GM18499 (cell line): Measurements from ENCODE around the gene PTPN6.

Source experiments
- ATAC-seq: cut with Tn5 transposase; IDR thresholded peaks from one replicate; pipeline ENCODE4 v1.9.1; 2021; ENCODE audit warnings: moderate number of reproducible peaks; ENCODE audit not compliant: insufficient read depth, unreplicated experiment

PTPN6 gene

DNA sequence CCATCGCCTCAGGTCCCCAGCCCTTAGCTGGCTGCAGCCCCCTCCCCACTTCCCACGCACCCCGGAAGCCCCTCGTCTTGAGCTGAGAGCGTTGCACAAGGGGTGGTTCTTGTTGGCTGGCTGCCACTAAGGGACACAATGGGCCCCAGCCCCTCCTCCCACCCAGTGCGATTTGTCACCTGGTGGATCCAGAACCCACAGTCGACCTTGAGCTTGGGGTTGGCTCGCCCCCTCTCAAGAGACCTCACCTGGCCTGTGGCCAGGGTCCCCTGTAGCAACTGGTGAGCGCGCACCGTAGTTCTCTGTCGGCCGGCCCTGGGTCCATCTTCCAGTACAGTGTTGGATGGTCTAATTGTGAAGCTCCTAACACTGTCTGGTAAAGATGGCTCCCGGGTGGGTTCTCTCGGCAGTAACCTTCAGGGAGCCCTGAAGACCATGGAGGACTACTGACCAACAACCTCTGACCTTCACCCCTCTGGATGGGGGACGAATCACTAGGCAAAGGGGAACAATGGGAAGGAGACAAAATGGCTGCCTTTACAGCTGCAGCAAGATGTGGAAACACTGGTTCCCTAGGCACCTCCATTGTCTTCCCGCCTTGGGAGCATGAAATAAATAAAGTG lies 12.7 kb downstream of the PTPN6 start:
- ATAC-seq: no peak

DNA sequence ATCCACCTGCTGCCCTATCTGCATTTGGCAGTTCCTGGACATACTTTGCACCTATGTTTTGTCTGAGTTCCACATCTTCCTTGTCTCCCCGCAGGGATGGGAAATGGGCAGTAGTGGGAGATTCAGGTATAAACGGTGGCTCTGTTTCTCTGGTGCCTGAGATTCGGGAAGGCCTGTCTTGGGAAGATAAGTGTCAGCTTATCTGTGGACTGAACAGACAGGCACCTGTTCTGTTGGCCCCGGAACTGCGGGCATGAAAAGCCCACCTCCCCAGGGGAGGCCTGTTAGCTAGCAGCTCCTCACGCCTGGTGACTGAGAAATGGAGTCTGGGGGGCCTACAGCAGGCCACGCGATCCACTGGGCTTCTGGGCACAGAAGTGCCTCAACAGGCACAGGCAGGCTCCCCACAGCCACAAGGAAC lies 13.5 kb downstream of the PTPN6 start:
- ATAC-seq: no peak

DNA sequence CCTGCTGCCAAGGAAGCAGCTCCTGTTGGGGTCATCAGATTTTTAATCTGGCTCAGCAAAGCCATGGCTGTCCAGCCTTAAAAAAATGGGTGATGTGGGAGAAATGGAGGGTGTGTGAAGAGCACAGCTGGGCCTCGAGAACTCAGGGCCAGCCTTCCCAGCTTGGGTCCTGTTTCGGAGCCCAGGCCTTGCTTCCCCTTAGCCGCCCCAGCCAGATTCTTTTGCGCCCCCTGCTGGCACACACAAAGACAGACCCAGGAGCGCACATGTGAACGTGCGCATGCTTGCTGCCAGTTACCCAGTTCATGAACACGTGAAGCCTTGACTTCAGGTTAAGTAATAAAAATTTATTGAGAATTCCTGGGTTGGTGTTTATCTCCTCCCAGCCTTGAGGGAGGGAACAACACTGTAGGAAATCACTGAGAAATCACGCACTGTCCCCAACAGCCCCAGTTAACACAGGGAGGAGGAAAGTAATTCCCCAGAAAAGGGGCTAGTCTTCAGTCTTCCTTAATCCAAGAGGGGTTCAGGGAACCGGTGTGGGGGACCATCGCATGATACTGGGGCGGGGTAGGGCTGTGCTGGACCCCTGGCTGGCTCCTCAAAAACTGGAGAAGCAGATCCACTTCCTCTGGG lies 14.0 kb downstream of the PTPN6 start:
- ATAC-seq: no peak

DNA sequence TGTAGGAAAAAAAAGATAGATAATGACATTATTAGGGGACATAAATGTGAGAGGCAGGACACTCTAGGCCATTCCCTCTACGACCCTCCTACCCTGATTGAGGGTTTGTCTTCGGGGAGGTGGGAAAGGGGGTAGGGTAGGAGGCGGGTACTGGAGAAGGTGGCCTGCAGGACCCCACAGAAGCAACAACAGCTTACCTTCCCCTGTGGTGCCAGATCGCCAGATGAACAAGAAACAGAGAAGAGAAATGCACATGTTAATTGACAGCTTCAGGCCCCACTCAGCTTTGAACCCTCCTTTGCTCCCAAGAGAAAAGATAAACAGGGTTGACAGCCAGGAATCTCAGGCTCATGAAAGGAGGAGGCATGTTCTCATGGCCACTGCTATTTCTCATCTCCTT lies 14.6 kb downstream of the PTPN6 start:
- ATAC-seq: no peak

DNA sequence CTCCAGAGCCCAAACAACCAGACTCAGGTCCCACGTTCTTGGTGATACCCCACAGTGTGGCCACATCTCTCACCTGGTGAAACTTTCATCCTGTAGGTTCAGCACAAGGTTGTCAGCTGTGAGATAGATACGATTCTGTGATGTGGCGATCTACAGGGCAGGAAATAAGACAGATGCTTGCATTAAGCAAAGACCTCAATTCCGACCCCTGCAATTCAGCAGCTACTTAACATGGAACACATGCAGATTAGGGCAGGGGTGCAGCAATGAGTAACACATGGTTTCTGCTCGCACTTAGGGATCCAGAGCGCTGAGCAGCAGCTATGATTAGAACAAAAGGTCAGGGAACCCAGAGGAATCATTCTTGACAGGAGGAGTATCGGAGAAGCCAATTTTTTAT lies 15.2 kb downstream of the PTPN6 start:
- ATAC-seq: no peak

DNA sequence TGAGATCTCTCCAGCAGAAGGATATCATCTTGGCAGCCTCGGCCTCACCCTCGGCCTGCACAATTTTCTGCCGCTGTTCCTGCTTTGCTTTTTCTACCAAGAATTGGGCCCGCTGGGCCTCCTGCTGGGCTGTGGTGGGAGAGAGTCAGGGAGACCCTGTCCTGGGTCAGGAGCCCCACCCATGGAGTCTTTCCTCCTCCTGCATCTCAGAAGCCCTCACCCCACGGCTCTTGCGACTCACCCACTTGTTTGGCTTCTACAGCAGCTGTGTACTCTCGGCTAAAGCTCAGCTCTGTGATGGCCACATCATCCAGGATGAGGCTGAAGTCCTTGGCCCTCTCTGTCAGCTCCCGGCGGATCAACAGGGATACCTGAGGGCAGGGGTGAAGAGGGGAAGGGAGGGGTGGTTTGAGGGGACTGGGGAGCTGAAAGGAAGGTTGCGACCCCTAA lies 16.5 kb downstream of the PTPN6 start:
- ATAC-seq: no peak

DNA sequence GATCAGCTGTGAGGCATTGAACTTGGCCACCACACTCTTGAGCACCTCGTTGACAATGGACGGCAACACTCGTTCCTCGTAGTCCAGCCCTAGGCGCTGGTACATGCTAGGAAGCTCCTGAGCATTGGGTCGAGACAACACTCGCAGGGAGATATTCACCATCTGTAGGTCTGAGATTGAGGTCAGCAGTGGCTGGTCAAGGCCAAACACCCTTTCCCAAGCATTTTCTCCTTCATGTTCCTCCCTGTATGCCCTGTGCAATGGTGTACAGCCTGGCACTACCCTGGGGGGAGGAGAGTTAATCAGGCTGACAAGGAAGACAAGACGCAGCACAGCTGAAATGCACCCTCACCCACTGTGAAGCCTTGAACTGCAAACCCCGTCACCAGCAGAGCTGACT lies 17.3 kb downstream of the PTPN6 start:
- no peak for ATAC-seq

DNA sequence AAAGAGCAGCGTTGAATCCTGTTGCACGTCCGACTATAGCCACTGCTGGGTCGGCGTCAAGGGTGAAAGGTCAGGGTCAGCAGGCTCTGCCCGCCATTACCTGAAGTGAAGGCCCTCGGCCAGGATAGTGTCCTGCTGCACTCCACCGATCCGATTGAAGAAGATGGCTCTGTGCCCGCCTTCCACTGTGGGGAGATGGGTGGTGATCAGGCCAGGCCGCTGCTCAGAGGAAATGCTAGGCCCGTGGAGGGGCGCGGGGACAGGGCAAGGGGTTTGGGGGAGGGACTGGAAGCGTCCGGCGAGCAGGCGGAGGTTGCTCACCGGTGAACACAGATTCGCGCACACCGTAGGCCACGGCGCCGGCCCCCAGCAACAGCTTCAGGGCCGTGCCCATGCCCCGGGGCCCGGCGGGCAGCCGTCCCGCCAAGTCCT lies 19.0 kb downstream of the PTPN6 start:
- ATAC-seq: no peak

DNA sequence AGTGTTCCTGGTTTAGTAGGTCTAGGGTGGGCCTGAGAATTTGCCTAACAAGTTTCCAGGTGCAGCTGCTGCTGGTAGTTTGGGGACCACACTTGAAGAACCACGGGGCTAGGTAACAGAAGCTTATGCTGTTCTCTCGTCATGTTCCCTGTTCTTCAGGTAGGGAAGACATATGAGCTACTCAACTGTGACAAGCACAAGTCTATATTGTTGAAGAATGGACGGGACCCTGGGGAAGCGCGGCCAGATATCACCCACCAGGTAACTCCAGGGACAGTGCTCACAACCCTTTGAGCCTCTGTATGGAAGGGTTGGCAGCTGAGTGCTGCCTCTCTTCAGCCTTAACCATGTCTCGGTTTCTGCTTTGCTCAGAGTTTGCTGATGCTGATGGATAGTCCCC lies 23.0 kb downstream of the PTPN6 start:
- no peak for ATAC-seq

DNA sequence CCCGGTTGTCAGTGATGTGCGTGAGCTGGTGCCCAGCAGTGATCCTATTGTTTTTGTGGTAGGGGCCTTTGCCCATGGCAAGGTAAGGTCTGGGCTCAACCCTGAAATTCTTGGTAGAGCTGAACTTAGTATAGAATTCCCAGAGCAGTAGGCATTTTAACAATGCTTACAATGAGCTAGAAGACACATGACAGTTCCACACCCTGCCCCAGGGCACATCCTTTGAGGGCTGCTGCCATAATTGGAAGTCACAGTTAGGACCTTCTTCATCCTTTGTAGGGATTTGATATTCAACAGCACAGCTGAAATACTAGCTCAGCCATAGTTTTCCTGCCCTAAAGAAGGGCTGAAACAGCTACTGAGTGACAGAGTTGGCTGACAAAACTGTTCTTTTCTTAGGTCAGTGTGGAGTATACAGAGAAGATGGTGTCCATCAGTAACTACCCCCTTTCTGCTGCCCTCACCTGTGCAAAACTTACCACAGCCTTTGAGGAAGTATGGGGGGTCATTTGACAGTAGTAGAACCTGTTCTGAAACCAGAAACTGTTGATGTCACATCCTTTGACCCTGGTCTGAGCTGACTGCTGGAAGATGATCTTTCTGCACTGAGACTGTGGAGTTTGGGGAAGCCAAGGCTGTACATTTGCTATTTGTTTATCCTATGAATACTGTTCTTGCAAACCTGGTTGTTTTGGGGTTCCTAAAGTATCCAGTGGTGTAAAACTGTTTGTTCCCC lies 24.3 kb downstream of the PTPN6 start:
- no peak for ATAC-seq

DNA sequence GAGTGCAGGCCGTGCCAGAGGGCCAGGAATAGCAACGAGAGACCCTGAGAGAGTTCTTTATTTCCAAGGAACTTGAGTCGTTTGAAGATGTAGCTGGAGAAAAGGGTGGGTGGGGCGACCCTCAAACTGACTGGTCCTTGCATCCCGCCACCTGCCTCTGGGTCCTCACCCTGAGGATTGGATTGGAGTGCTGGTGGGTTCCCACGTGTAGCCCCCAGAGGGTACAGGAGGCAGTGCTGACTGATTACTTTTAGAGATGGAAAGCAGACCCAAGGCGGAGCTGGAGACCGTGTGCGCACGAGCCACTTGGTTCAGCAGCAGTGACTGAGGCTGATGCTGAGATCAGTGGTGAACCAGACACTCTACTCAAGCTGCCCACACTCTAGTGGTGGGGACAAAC lies 26.5 kb downstream of the PTPN6 start:
- ATAC-seq: no peak

DNA sequence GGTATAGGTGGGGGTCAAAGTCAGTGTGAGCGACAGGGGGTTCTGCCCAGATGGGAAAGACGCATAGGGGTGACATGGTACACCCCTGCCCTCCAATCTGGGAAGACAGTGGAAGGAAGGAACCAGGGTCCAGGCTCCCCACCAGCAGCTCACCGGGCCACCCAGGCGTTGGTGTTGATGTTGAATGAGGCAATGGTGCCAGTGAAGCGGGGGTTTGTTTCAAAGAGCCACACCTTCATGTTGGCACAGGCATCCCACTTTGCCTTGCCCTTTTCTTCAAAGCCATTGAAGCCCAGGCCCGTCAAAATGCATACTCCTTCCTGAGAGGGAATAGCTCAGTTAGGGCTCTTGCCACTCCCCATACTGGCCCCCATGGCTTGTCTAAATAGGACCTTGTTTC lies 27.0 kb downstream of the PTPN6 start:
- no peak for ATAC-seq

DNA sequence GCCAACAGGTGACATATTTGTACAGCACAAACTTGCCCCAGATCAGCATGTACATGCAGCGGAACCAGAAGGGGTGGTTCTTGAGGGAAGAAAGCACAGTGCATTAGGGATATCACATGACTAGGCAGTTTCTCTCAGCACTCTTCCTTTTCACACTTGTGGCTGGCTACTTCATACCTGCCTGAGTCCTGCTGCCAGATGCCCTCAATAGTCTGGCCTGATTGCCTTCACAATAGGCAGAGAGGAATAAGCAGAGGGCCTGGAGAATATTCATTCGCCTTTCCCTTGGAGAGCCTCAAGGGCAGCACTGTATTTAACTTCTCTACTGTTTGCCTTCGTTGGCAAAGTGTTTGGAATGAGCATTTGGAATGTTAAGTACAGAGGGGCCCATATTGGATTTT lies 27.5 kb downstream of the PTPN6 start:
- no peak for ATAC-seq

DNA sequence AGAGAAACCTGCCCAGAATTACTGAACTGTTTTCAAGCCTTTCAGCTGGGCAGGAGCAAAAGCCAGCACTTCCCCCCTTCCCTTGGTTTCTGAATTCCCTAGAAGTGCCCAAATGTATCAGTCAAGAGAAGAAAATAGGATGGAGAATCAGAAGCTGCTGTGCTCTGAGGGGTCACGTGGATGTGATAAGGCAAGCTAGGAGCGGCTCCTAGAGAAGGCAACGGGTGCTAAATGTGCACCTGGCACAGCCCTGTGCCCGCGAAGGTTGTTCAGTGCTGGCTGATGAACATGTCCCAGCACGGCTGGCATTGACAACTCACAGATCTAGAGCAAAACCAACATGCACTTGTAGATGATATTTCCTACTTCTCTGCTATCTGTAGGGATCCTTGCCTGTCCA lies 27.9 kb downstream of the PTPN6 start:
- ATAC-seq: no peak

DNA sequence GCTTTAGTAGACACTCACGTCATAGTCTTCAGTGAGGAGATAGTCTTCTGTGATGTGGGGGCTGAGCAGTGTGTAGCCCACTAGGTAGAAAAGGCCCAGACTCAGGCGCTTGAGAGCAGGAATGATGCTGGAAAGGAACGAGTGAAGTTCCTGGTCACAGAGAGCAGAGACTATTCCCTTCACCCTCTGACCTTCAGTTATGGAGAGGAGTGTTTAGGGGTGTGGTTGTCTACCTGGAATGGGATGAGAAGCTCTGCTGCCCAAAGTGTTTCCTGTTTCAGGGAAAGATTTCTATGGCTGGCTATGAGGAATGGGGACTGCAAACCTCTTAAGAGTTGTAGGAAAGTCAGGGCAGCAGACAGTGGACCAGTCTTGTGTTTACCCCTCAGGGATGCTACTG lies 28.3 kb downstream of the PTPN6 start:
- no peak for ATAC-seq

DNA sequence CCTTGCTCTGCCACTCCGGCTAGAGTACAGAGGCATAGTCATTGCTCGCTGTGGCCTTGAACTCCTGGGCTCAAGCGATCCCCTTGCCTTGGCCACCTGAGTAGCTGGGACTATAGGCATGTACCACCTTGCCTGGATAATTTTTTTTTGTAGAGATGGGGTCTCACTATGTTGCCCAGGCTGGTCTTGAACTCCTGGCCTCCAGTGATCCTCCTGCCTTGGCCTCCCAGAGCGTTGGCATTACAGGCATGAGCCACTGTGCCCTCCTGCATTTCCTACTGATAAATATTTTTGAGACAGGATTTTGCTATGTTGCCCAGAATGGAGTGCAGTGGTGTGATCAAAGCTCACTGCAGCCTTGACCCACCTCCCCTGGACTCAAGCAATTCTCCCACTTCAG lies 28.9 kb downstream of the PTPN6 start:
- ATAC-seq: no peak

DNA sequence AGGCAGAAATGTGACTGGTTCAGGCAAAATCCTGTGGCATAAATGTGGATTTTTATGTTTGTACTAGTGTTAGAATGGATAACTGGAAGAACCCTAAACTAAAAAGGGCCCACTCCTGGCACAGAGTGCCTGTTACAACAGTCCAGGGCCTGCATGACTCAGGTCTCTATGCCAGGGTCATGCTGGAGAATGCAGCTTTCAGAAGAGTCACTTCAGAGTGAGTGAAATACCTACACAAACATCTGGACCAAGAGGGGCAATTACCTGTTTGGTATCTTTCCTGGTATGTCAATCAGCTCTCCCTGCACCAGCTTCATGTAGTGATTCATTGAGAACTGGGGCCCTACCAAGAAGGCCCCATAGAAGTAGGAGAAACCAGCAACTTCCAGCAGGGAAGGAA lies 29.6 kb downstream of the PTPN6 start:
- ATAC-seq: no peak

DNA sequence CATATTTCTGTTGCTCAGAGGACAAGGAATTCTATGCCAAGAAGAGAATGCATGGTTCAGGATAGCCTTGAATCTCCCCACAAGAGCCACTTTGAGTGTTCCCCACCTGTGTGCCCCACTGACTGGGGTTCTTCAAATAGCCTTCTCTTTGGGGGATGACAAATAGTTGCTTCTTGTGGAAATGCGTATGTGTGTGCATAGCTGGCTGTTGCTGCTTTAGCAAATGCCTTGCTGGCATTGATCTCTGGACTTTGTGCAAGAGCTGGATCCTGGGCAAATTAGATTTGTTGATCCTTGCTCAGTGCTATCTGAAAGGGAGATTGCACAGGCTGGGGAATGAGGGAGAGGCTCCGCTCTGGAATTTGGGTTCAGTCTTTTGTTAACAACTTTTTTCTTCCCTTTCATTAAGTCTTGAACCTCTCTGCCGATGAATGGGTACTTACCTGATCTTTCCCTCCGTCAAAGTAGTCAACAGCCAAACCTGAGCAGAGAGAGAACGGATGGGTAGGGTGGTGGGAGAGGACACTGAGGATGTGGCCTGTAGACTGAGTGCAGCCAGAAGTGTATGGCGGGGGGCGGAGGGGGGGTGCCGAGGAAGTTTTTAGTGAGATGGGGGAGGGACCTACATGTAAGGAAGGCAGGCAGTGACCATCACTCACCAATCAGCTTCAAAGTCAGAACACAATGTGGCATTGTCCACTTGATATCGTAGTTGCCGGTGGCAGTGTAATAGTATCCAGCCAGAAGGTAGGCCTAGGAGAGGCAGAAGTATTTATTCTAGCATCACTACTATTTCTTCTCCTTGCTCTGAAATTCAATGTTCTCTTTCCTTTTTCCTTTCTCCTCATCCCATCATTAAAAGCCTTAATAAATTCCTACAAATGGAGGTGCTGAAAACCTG lies 30.2 kb downstream of the PTPN6 start:
- ATAC-seq: no peak

DNA sequence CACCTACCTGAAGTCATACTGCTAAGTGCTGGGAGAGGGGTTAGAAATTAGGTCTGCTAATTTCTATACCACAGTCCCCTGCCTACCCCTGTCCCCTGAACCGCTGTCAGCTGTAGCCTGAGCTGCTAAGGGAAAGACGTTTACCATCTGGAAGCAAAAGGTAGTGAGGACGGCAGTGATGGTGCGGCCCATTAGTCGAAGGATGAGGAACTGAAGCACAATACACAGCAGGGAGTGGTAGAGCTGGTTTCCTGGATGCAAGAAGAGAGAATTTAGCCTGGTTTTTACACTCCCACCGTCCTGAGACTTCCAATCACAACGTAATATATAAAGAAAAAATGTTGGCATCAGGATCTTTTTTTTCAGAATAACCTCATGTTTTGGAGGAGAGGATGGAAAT lies 31.4 kb downstream of the PTPN6 start:
- ATAC-seq: no peak

DNA sequence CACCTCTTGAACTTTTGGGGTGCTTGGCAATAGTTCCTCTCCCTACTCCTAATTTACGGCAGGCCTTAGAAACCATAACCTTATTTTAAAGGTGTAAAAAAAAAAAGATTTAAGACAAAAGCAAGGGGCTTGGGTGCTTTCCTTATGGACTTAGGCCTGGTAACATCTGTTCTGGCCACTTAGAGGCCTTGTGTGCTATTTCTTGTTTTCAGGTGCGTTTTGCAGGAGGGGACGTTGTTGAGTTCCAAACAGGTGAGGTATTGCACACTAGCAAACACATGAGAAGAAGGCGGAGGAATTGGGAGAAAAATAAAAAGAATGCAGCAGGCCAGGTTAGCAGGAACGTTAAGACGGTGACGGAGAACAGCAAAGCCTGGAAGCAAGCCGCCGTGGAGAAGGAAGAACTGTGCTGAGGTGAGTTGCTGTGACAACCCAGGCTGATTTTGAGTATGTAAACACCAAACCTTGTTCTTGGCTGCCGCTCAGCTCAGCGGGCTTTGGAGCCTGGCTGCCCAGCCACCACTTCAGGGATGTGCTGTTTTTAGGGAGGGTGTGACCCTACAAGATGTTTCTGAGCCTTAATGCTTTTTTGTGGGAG lies 36.9 kb downstream of the PTPN6 start:
- no peak for ATAC-seq
